H1 (cell line): Measurements from ENCODE around the gene PTEN. TPM values are rescaled to one million over a fixed set of nuclear protein-coding genes. Genes with fewer than 3 reads are reported as not detected.

Experiments
- CTCF ChIA-PET: fragments of 300-600 bp; sonication (Branson Sonifier 250); formaldehyde crosslinking; loops from one replicate; lab custom pipeline; 2021; ENCODE audit not compliant: partially characterized antibody; lab: Charles Lee
- POLR2A ChIA-PET: fragments of 300-600 bp; sonication (Branson Sonifier 250); formaldehyde crosslinking; loops from one replicate; lab custom pipeline; 2021; ENCODE audit warnings: inconsistent platforms; ENCODE audit not compliant: partially characterized antibody; lab: Charles Lee
- DNase-seq, 2 experiments: peaks; one replicate each; pipeline versions ENCODE4 v3.0.0 to v3.0.0-alpha.2; 2010 to 2022; ENCODE audit warnings: low spot score in 2 of 2, low read depth in 1 of 2, mixed read lengths in 1 of 2
- FAIRE-seq: peaks from 2 replicates; lab custom pipeline; 2011; peaks lifted over from hg19 to GRCh38; lab: Jason Lieb, UNC
- H2AFZ ChIP-seq: 2 replicates; pipeline ENCODE4 v1.8.1; 2012; ENCODE audit warnings: low read length, inconsistent platforms
- H2AK5ac ChIP-seq: 2 replicates; pipeline ENCODE4 v1.6.1; 2013; ENCODE audit warnings: low read depth, low read length
- H2BK120ac ChIP-seq: replicated peaks from 2 replicates; pipeline ENCODE3; 2013; ENCODE audit warnings: low read depth, low read length, inconsistent platforms
- H2BK12ac ChIP-seq: 2 replicates; pipeline ENCODE4 v1.6.1; 2013; ENCODE audit warnings: low read depth, low read length
- H2BK15ac ChIP-seq: 2 replicates; pipeline ENCODE4 v1.6.1; 2013; ENCODE audit warnings: low read length
- H2BK20ac ChIP-seq: 2 replicates; pipeline ENCODE4 v1.6.1; 2013; ENCODE audit warnings: low read length
- H2BK5ac ChIP-seq: 2 replicates; pipeline ENCODE4 v1.6.1; 2013; ENCODE audit warnings: low read depth, low read length
- H3K14ac ChIP-seq: 2 replicates; pipeline ENCODE4 v1.6.1; 2013; ENCODE audit warnings: inconsistent platforms; ENCODE audit not compliant: insufficient read length
- H3K18ac ChIP-seq: 2 replicates; pipeline ENCODE4 v1.6.1; 2013; ENCODE audit warnings: low read length; ENCODE audit errors: extremely low read depth
- H3K23ac ChIP-seq: 2 replicates; pipeline ENCODE4 v1.6.1; 2013; ENCODE audit warnings: inconsistent platforms; ENCODE audit not compliant: insufficient read length
- H3K23me2 ChIP-seq: 2 replicates; pipeline ENCODE4 v1.6.1; 2013; ENCODE audit warnings: low read depth, low read length
- H3K27ac ChIP-seq: 2 replicates; pipeline ENCODE4 v1.6.1; 2011; ENCODE audit warnings: low read depth, low read length, inconsistent platforms
- H3K27me3 ChIP-seq, 4 experiments: replicated peaks in 1 of 4; 1 replicate in 1 of 4; 2 replicates in 3 of 4; pipeline versions ENCODE4 v1.6.1 to v1.8.1; 2011 to 2013; ENCODE audit warnings: low read length in 3 of 4, mild to moderate bottlenecking in 3 of 4, inconsistent platforms in 2 of 4, mixed read lengths in 2 of 4, moderate library complexity in 1 of 4; ENCODE audit not compliant: control insufficient read depth in 3 of 4, insufficient read depth in 3 of 4; ENCODE audit errors: extremely low read depth in 1 of 4
- H3K36me3 ChIP-seq, 4 experiments: 2 replicates each; pipeline versions ENCODE4 v1.6.1 to v1.8.1; 2011 to 2013; ENCODE audit warnings: mild to moderate bottlenecking in 4 of 4, low read length in 3 of 4, moderate library complexity in 2 of 4, control low read depth in 1 of 4, inconsistent platforms in 1 of 4; ENCODE audit not compliant: insufficient read depth in 4 of 4, control insufficient read depth in 2 of 4
- H3K4ac ChIP-seq: replicated peaks from 2 replicates; pipeline ENCODE3; 2013; ENCODE audit warnings: low read length, low read depth, mixed read lengths, inconsistent platforms; ENCODE audit not compliant: insufficient read length
- H3K4me1 ChIP-seq, 4 experiments: replicated peaks in 1 of 4; 1 replicate in 1 of 4; 2 replicates in 3 of 4; pipeline versions ENCODE4 v1.6.1 to v1.8.1; 2011 to 2013; ENCODE audit warnings: low read length in 3 of 4, inconsistent platforms in 2 of 4, mixed read lengths in 1 of 4; ENCODE audit not compliant: insufficient read depth in 4 of 4, control insufficient read depth in 3 of 4
- H3K4me2 ChIP-seq, 2 experiments: 2 replicates each; pipeline versions ENCODE4 v1.6.1 to v1.8.1; 2011 to 2013; ENCODE audit warnings: low read depth in 2 of 2, low read length in 2 of 2, control low read depth in 1 of 2, inconsistent platforms in 1 of 2, mild to moderate bottlenecking in 1 of 2; ENCODE audit not compliant: insufficient read depth in 1 of 2
- H3K4me3 ChIP-seq, 4 experiments: fragments of 200-600, 300-600 bp in 1 of 4; sonication (generic), shearing (Covaris generic), sonication (Bioruptor Twin) in 1 of 4; 2 replicates each; pipeline versions ENCODE4 v1.5.1 to v1.8.1; 2011 to 2016; ENCODE audit warnings: low read length in 4 of 4, low read depth in 3 of 4, control low read depth in 2 of 4, inconsistent platforms in 2 of 4, mild to moderate bottlenecking in 2 of 4, mixed read lengths in 1 of 4, moderate library complexity in 1 of 4; ENCODE audit not compliant: insufficient read depth in 2 of 4; ENCODE audit errors: extremely low read depth in 1 of 4
- H3K56ac ChIP-seq: replicated peaks from 2 replicates; pipeline ENCODE3; 2013; ENCODE audit warnings: low read depth, mild to moderate bottlenecking, mixed read lengths, low read length, inconsistent platforms; ENCODE audit not compliant: insufficient read length
- H3K79me1 ChIP-seq: 2 replicates; pipeline ENCODE4 v1.6.1; 2013; ENCODE audit warnings: low read depth, low read length, control low read depth
- H3K79me2 ChIP-seq, 2 experiments: 2 replicates each; pipeline versions ENCODE4 v1.6.1 to v1.8.1; 2012 to 2013; ENCODE audit warnings: low read length in 2 of 2, mild to moderate bottlenecking in 2 of 2, inconsistent platforms in 1 of 2; ENCODE audit not compliant: insufficient read depth in 2 of 2, control insufficient read depth in 1 of 2
- H3K9ac ChIP-seq, 4 experiments: replicated peaks in 1 of 4; 1 replicate in 1 of 4; 2 replicates in 3 of 4; pipeline versions ENCODE4 v1.6.1 to v1.8.1; 2011 to 2013; ENCODE audit warnings: low read depth in 3 of 4, low read length in 3 of 4, control low read depth in 2 of 4, mild to moderate bottlenecking in 2 of 4, moderate library complexity in 2 of 4, inconsistent platforms in 1 of 4; ENCODE audit errors: extremely low read depth in 1 of 4
- H3K9me3 ChIP-seq, 2 experiments: 2 replicates each; pipeline versions ENCODE4 v1.6.1 to v1.8.1; 2012 to 2013; ENCODE audit warnings: mild to moderate bottlenecking in 2 of 2, moderate library complexity in 2 of 2, control low read depth in 1 of 2, inconsistent platforms in 1 of 2, low read depth in 1 of 2, low read length in 1 of 2, mixed read lengths in 1 of 2; ENCODE audit not compliant: insufficient read depth in 2 of 2
- H4K20me1 ChIP-seq, 2 experiments: replicated peaks in 1 of 2; 2 replicates each; pipeline versions ENCODE3 to v1.8.1; 2011 to 2013; ENCODE audit warnings: inconsistent platforms in 2 of 2, low read length in 2 of 2, mild to moderate bottlenecking in 1 of 2; ENCODE audit not compliant: insufficient read depth in 2 of 2, control insufficient read depth in 1 of 2
- H4K5ac ChIP-seq: 2 replicates; pipeline ENCODE4 v1.6.1; 2013; ENCODE audit warnings: low read length, low read depth, mixed read lengths, inconsistent platforms; ENCODE audit not compliant: insufficient read length
- H4K8ac ChIP-seq: 2 replicates; pipeline ENCODE4 v1.8.0; 2013; ENCODE audit warnings: mild to moderate bottlenecking, moderate library complexity, low read length, inconsistent platforms; ENCODE audit not compliant: insufficient read depth; ENCODE audit errors: extremely low read depth
- H4K91ac ChIP-seq: replicated peaks from 2 replicates; pipeline ENCODE3; 2013; ENCODE audit warnings: low read length, mixed read lengths, inconsistent platforms; ENCODE audit not compliant: insufficient read length
- BACH1 ChIP-seq: IDR thresholded peaks from 2 replicates; pipeline ENCODE4 v1.6.1; 2012; ENCODE audit warnings: low read length, improper control_type of control experiment
- KDM1A ChIP-seq: fragments of 200-600, 300-600 bp; sonication (generic); IDR thresholded peaks from 2 replicates; pipeline ENCODE4 v1.7.1; 2016; ENCODE audit warnings: mild to moderate bottlenecking, low read length, borderline replicate concordance
- KDM4A ChIP-seq: IDR thresholded peaks from one replicate; pipeline ENCODE4 v1.7.1; 2012; ENCODE audit warnings: low read depth, mild to moderate bottlenecking, moderate library complexity, low read length, inconsistent platforms; ENCODE audit not compliant: severe bottlenecking
- KDM5A ChIP-seq: fragments of 200-600 bp; IDR thresholded peaks from 2 replicates; pipeline ENCODE4 v1.7.1; 2012; ENCODE audit warnings: mild to moderate bottlenecking, low read length, inconsistent platforms, mixed read lengths
- NRF1 ChIP-seq: IDR thresholded peaks from 2 replicates; pipeline ENCODE4 v1.6.1; 2011; ENCODE audit warnings: mild to moderate bottlenecking, low read depth, low read length, improper control_type of control experiment
- POLR2A ChIP-seq, 2 experiments: IDR thresholded peaks; 1 replicate in 1 of 2; 2 replicates in 1 of 2; pipeline ENCODE4 v1.6.1; 2011; ENCODE audit warnings: low read depth in 2 of 2, low read length in 2 of 2, mild to moderate bottlenecking in 2 of 2; ENCODE audit errors: control extremely low read depth in 1 of 2
- POU5F1 ChIP-seq: IDR thresholded peaks from 2 replicates; pipeline ENCODE4 v1.6.1; 2011; ENCODE audit warnings: low read depth, mild to moderate bottlenecking, low read length, moderate library complexity
- SAP30 ChIP-seq: fragments of 300-600 bp; sonication (generic); IDR thresholded peaks from 2 replicates; pipeline ENCODE4 v1.7.1; 2012; ENCODE audit warnings: low read length, moderate library complexity, mild to moderate bottlenecking, inconsistent platforms; ENCODE audit not compliant: insufficient read depth, insufficient replicate concordance
- SIN3A ChIP-seq, 2 experiments: IDR thresholded peaks in 1 of 2; conservative IDR thresholded peaks in 1 of 2; 2 replicates each; pipeline ENCODE4 v1.6.1; 2011 to 2012; ENCODE audit warnings: low read length in 2 of 2, improper control_type of control experiment in 1 of 2, low read depth in 1 of 2, mild to moderate bottlenecking in 1 of 2
- SP1 ChIP-seq: IDR thresholded peaks from 2 replicates; pipeline ENCODE4 v1.6.1; 2011; ENCODE audit warnings: low read depth, low read length
- SUZ12 ChIP-seq: fragments of 200-600 bp; sonication (generic); IDR thresholded peaks from 2 replicates; pipeline ENCODE4 v1.6.1; 2012; ENCODE audit warnings: mild to moderate bottlenecking, inconsistent platforms, low read length, moderate library complexity, mixed read lengths
- TBP ChIP-seq: IDR thresholded peaks from 2 replicates; pipeline ENCODE4 v1.6.1; 2011; ENCODE audit warnings: low read depth, low read length, improper control_type of control experiment
- TEAD4 ChIP-seq: IDR thresholded peaks from 2 replicates; pipeline ENCODE4 v1.6.1; 2012; ENCODE audit warnings: low read depth, low read length, inconsistent platforms, mixed read lengths
- WGBS, 2 experiments: shearing (Covaris generic) in 1 of 2; methylation state at CpG; one replicate each; pipeline versions ENCODE4 v1.1.6 to v1.1.7; 2013 to 2015; ENCODE audit warnings: low lambda C conversion rate in 2 of 2, mixed read lengths in 2 of 2, inconsistent platforms in 1 of 2, low coverage in 1 of 2, missing lambda C conversion rate in 1 of 2; ENCODE audit not compliant: insufficient replicate concordance in 2 of 2, insufficient coverage in 1 of 2, insufficient read length in 1 of 2; ENCODE audit errors: extremely low coverage in 1 of 2, missing lambda C conversion rate in 1 of 2; 5-methylcytosine and 5-hydroxymethylcytosine counted together
- polyA plus RNA-seq, 7 experiments: library from polyadenylated mRNA; depleted of rRNA in 3 of 7; stranded (reverse) in 5 of 7; unstranded in 2 of 7; fragments of >200 nt in 5 of 7; fragments of 200-250 nt in 2 of 7; gene quantifications; 1 replicate in 5 of 7; 2 replicates in 1 of 7; 4 replicates in 1 of 7; pipeline versions ENCODE4 v1.2.1 to v1.2.3, GENCODE V29; 2011 to 2013; ENCODE audit warnings: missing spikeins in 2 of 7, mixed read lengths in 2 of 7
- total RNA-seq: library from RNA; stranded (reverse); fragmentation: NEBNext Ultra II Directional; extraction: Animal tissue kit (Norgen Biotek cat#: 25700); gene quantifications from 2 replicates; pipeline ENCODE4 v1.2.1, GENCODE V29; 2021
- TF ChIP-seq, protein P1 (sequence below): IDR thresholded peaks from 2 replicates; pipeline ENCODE4 v1.6.1; 2011; ENCODE audit warnings: low read length, improper control_type of control experiment

PTEN gene
- total and polyA plus RNA-seq, 2 of the 8 experiments (the other 6 are each of a cell fraction or from before 2014, with no cell fraction given), result 6.3 to 48.7 TPM

DNA sequence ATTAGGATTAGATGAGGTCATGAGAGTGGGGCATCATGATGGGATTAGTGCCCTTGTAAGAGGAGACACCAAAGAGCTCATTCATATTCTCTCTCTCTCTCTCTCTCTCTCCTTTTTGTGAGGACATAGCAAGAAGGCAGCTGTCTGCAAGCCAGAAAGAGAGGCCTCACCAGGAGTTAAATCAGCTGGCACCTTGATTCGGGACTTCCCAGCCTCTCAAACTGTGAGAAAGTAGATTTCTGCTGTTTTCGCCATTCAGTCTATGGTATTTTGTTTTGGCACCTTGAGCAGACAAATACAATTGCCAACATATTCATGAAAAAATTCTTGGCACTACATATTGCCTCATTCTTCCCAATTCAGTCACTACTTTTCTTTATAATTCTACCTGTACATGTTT is 24.8 kb upstream of the PTEN start:
- 88% methylated on average over 2 of the region's 2 CpGs; no CpG with 5 or more reads in 1 of the 2 experiments for WGBS, 2 experiments
- no peak for TF ChIP-seq KDM1A
- no peak for TF ChIP-seq TBP
- TF ChIP-seq SP1, result no peak
- TF ChIP-seq NRF1, result no peak
- no peak for TF ChIP-seq KDM4A
- TF ChIP-seq BACH1, result no peak
- no peak for TF ChIP-seq TEAD4
- TF ChIP-seq SAP30, result no peak
- no peak for TF ChIP-seq SUZ12
- no peak for TF ChIP-seq POU5F1
- no peak for TF ChIP-seq POLR2A (IDR thresholded peaks at IDR 0.05; ENCODE audit: control extremely low read depth in 1 of 2, low read depth in 2 of 2, low read length in 2 of 2)
- TF ChIP-seq, protein P1, sequence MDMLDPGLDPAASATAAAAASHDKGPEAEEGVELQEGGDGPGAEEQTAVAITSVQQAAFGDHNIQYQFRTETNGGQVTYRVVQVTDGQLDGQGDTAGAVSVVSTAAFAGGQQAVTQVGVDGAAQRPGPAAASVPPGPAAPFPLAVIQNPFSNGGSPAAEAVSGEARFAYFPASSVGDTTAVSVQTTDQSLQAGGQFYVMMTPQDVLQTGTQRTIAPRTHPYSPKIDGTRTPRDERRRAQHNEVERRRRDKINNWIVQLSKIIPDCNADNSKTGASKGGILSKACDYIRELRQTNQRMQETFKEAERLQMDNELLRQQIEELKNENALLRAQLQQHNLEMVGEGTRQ, result no peak
- no peak for TF ChIP-seq SIN3A (conservative IDR thresholded peaks at IDR 0.05 in 1 of 2, IDR thresholded peaks at IDR 0.05 in 1 of 2; ENCODE audit: low read depth in 1 of 2, low read length in 2 of 2)
- TF ChIP-seq KDM5A, result no peak

More for the DNA sequence above, 24.8 kb upstream of the PTEN start:
- no peaks in the 10 kb centered on the region for H3K27me3 ChIP-seq
- no peak overlapping the region for H4K8ac ChIP-seq
- no peak overlapping the region for H2BK12ac ChIP-seq
- H2BK15ac ChIP-seq, result no peak overlapping the region
- no peak overlapping the region for H3K9ac ChIP-seq
- no peaks in the 10 kb centered on the region for H3K23me2 ChIP-seq
- POLR2A ChIA-PET, result interaction anchor here (1.4 kb wide), 1 partner anchor 20 kb away, joined by 3 read pairs; the partner anchor contains the start of gene ATAD1
- H3K79me2 ChIP-seq, result no peaks in the 10 kb centered on the region
- no peaks in the 10 kb centered on the region for H3K9me3 ChIP-seq
- FAIRE-seq, result no peak
- H4K91ac ChIP-seq, result no peak overlapping the region
- H3K23ac ChIP-seq, result no peak overlapping the region
- no peaks in the 10 kb centered on the region for H3K4me1 ChIP-seq
- H3K4ac ChIP-seq, result no peak overlapping the region
- no peak overlapping the region for H2BK20ac ChIP-seq
- no peaks in the 10 kb centered on the region for H3K36me3 ChIP-seq
- DNase-seq, result no peak
- CTCF ChIA-PET, result interaction anchor here (0.7 to 1.7 kb wide), 3 partner anchors 9 to 61 kb away, joined by 3 to 5 read pairs (median 3); no protein-coding TSS in a partner anchor
- H2AFZ ChIP-seq, result no peak overlapping the region
- no peak overlapping the region for H2AK5ac ChIP-seq
- no peak overlapping the region for H4K5ac ChIP-seq
- H3K18ac ChIP-seq, result no peak overlapping the region
- no peak overlapping the region for H2BK120ac ChIP-seq
- H3K79me1 ChIP-seq, result no peaks in the 10 kb centered on the region
- no peak overlapping the region for H3K27ac ChIP-seq
- H2BK5ac ChIP-seq, result no peak overlapping the region
- no peak overlapping the region for H3K14ac ChIP-seq
- no peaks in the 10 kb centered on the region for H4K20me1 ChIP-seq
- no peak overlapping the region for H3K4me2 ChIP-seq
- no peak overlapping the region for H3K56ac ChIP-seq
- no peak overlapping the region for H3K4me3 ChIP-seq
